ENCODE results near the gene CSTPP1.

Gene CSTPP1

GRCh38 chr11:47132490-47132889 lies 195.9 kb downstream of the CSTPP1 start:
- no peaks in the 10 kb centered on the region for H3K27me3 ChIP-seq (ENCODE audit: insufficient read depth, poor library complexity, severe bottlenecking)
- DNase-seq (ENCODE audit: low read depth in 1 of 2, low spot score in 1 of 2), result no peak
- H3K27ac ChIP-seq (replicated peaks), result no peak overlapping the region
- TF ChIP-seq GABPA (IDR thresholded peaks at IDR 0.05; ENCODE audit: low read depth) (no peak), POLR2AphosphoS5 (IDR thresholded peaks at IDR 0.05; ENCODE audit: low read depth) (no peak), CTCF (IDR thresholded peaks at IDR 0.05; ENCODE audit: insufficient read depth, low read length) (no peak), SPI1 (IDR thresholded peaks at IDR 0.05; ENCODE audit: borderline replicate concordance, low read depth) (no peak)
- TF ChIP-seq, protein P1, sequence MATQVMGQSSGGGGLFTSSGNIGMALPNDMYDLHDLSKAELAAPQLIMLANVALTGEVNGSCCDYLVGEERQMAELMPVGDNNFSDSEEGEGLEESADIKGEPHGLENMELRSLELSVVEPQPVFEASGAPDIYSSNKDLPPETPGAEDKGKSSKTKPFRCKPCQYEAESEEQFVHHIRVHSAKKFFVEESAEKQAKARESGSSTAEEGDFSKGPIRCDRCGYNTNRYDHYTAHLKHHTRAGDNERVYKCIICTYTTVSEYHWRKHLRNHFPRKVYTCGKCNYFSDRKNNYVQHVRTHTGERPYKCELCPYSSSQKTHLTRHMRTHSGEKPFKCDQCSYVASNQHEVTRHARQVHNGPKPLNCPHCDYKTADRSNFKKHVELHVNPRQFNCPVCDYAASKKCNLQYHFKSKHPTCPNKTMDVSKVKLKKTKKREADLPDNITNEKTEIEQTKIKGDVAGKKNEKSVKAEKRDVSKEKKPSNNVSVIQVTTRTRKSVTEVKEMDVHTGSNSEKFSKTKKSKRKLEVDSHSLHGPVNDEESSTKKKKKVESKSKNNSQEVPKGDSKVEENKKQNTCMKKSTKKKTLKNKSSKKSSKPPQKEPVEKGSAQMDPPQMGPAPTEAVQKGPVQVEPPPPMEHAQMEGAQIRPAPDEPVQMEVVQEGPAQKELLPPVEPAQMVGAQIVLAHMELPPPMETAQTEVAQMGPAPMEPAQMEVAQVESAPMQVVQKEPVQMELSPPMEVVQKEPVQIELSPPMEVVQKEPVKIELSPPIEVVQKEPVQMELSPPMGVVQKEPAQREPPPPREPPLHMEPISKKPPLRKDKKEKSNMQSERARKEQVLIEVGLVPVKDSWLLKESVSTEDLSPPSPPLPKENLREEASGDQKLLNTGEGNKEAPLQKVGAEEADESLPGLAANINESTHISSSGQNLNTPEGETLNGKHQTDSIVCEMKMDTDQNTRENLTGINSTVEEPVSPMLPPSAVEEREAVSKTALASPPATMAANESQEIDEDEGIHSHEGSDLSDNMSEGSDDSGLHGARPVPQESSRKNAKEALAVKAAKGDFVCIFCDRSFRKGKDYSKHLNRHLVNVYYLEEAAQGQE (IDR thresholded peaks at IDR 0.05; ENCODE audit: insufficient replicate concordance, low read depth), result no peak
- no peak overlapping the region for H3K4me3 ChIP-seq (replicated peaks; ENCODE audit: insufficient read depth, low read length)

DNA sequence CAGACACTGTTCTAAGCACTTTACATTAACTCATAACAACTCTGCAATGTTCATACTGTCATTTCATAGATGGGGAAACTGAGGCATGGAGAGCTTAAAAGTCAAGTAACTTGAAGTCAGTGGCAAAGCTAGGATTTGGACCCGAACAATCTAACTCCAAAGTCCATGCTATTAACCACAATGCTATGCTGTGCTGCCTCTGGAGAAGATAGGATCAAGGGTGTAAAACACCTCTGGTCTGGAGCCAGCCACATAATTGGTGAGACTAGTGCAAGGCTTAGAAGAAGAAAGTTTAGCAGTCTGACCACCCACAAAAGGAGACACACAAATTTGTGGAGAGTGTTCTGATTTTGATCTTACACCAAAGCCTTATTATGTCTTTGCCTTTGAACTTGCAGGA lies 196.4 kb downstream of the CSTPP1 start:
- TF ChIP-seq SPI1 (IDR thresholded peaks at IDR 0.05; ENCODE audit: borderline replicate concordance, low read depth) (no peak), GABPA (IDR thresholded peaks at IDR 0.05; ENCODE audit: low read depth) (no peak), POLR2AphosphoS5 (IDR thresholded peaks at IDR 0.05; ENCODE audit: low read depth) (no peak), CTCF (IDR thresholded peaks at IDR 0.05; ENCODE audit: insufficient read depth, low read length) (no peak)
- TF ChIP-seq, protein P1 (IDR thresholded peaks at IDR 0.05; ENCODE audit: insufficient replicate concordance, low read depth), result no peak
- H3K27ac ChIP-seq (replicated peaks), result no peak overlapping the region
- DNase-seq (ENCODE audit: low read depth in 1 of 2, low spot score in 1 of 2), result no peak

DNA sequence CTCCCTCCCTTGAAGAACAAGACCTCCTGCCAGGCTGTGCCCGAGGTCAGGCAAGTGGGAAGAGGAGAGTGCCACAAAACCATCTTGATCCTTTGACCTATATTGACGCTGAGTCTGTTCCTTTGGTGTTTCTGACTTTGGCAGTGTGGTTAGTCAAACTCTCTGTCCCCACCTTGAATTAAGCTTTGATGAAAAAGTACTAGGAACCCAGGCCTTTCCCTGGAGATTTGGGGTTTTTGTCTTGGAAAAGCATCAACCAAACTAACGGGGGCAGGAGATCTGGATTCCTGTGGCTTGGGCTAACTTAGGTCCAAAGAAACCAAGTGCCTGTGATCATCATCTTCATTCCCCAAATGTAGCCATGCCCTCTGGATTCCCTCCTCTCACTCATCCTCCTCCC lies 199.8 kb downstream of the CSTPP1 start:
- Histone ChIP-seq H3K4me3 (replicated peaks; ENCODE audit: insufficient read depth, low read length) (no peak overlapping the region), H3K27ac (replicated peaks) (no peak overlapping the region), H3K27me3 (ENCODE audit: insufficient read depth, poor library complexity, severe bottlenecking) (no peaks in the 10 kb centered on the region)
- TF ChIP-seq SPI1 (IDR thresholded peaks at IDR 0.05; ENCODE audit: borderline replicate concordance, low read depth) (no peak), GABPA (IDR thresholded peaks at IDR 0.05; ENCODE audit: low read depth) (no peak), POLR2AphosphoS5 (IDR thresholded peaks at IDR 0.05; ENCODE audit: low read depth) (no peak), CTCF (IDR thresholded peaks at IDR 0.05; ENCODE audit: insufficient read depth, low read length) (no peak)
- TF ChIP-seq, protein P1 (IDR thresholded peaks at IDR 0.05; ENCODE audit: insufficient replicate concordance, low read depth), result no peak
- DNase-seq (ENCODE audit: low read depth in 1 of 2, low spot score in 1 of 2), result no peak

More for the DNA sequence above, 196.4 kb downstream of the CSTPP1 start:
- Histone ChIP-seq H3K4me3 (replicated peaks; ENCODE audit: insufficient read depth, low read length) (no peak overlapping the region), H3K27me3 (ENCODE audit: insufficient read depth, poor library complexity, severe bottlenecking) (no peaks in the 10 kb centered on the region)

Data from HL-60 (cell line).